GM19324 (cell line): ENCODE data around the gene KLHL6.
"Not testable (repeated sequence)": the region's sequence is repeated elsewhere in the genome, so short reads cannot be mapped to it uniquely, and the experiment has no call there.

ENCODE experiments used
- ATAC-seq: cut with Tn5 transposase; IDR thresholded peaks from one replicate; pipeline ENCODE4 v1.9.1; 2021; ENCODE audit warnings: mild to moderate bottlenecking, moderate library complexity; ENCODE audit not compliant: unreplicated experiment, low FRiP score

KLHL6 gene

GRCh38 chr3:183555541-183556081 lies at the start of gene KLHL6:
Gene KLHL6, minus strand, starts transcription at chr3:183555706. Its CDS starts 53 bp downstream, at chr3:183555653.
- peak; percentile 84 for ATAC-seq

- no peak for ATAC-seq
These were observed 42.5 kb upstream of the KLHL6 start for GRCh38 chr3:183597959-183598358.

- ATAC-seq = no peak
These were observed 39.1 kb upstream of the KLHL6 start for GRCh38 chr3:183594636-183595035.

- no peak for ATAC-seq
These were observed 37.3 kb upstream of the KLHL6 start for GRCh38 chr3:183592821-183593220.

- ATAC-seq = peak; percentile 88
These were observed 36.5 kb upstream of the KLHL6 start for GRCh38 chr3:183591881-183592521.

GRCh38 chr3:183590442-183590841 lies 34.9 kb upstream of the KLHL6 start:
- no peak for ATAC-seq

- ATAC-seq = no peak
These were observed 31.8 kb upstream of the KLHL6 start for GRCh38 chr3:183587336-183587735.

GRCh38 chr3:183586477-183586876 lies 31.0 kb upstream of the KLHL6 start:
- no peak for ATAC-seq

- ATAC-seq = no peak
These were observed 29.4 kb upstream of the KLHL6 start for GRCh38 chr3:183584914-183585280.

- no peak for ATAC-seq
These were observed 28.9 kb upstream of the KLHL6 start for GRCh38 chr3:183584246-183584913.

- ATAC-seq = no peak
These were observed 28.1 kb upstream of the KLHL6 start for GRCh38 chr3:183583331-183584245.

GRCh38 chr3:183582161-183582560 lies 26.7 kb upstream of the KLHL6 start:
- no peak for ATAC-seq

- ATAC-seq = no peak
These were observed 26.1 kb upstream of the KLHL6 start for GRCh38 chr3:183581496-183582155.

- ATAC-seq = no peak
These were observed 24.7 kb upstream of the KLHL6 start for GRCh38 chr3:183579967-183580900.

GRCh38 chr3:183578179-183578578 lies 22.7 kb upstream of the KLHL6 start:
- ATAC-seq = no peak

GRCh38 chr3:183577346-183577745 lies 21.8 kb upstream of the KLHL6 start:
- no peak for ATAC-seq

- no peak for ATAC-seq
These were observed 21.1 kb upstream of the KLHL6 start for GRCh38 chr3:183576487-183577107.

GRCh38 chr3:183572935-183573334 lies 17.4 kb upstream of the KLHL6 start:
- no peak for ATAC-seq

- ATAC-seq = not testable (repeated sequence)
These were observed 14.7 kb upstream of the KLHL6 start for GRCh38 chr3:183570191-183570590.
